HepG2 (cell line): ENCODE results near the gene TOX4. TPM values are rescaled to one million over a fixed set of nuclear protein-coding genes. Genes with fewer than 3 reads are reported as not detected.

Experiments
- ADNP ChIP-seq: sonication (generic); formaldehyde crosslinking; IDR thresholded peaks from 2 replicates; pipeline ENCODE4 v1.4.0; 2020; ENCODE audit warnings: missing genetic modification reagents
- ATF2 ChIP-seq: sonication (generic); formaldehyde crosslinking; IDR thresholded peaks from 2 replicates; pipeline ENCODE4 v1.4.0; 2020; ENCODE audit warnings: missing genetic modification reagents
- E2F1 ChIP-seq: sonication (generic); formaldehyde crosslinking; IDR thresholded peaks from 2 replicates; pipeline ENCODE4 v1.5.0; 2020; ENCODE audit warnings: missing genetic modification reagents
- LBX2 ChIP-seq: sonication (generic); formaldehyde crosslinking; IDR thresholded peaks from 2 replicates; pipeline ENCODE4 v1.5.0; 2020; ENCODE audit warnings: missing genetic modification reagents, mild to moderate bottlenecking, borderline replicate concordance
- PRMT3 ChIP-seq: sonication (generic); formaldehyde crosslinking; IDR thresholded peaks from 2 replicates; pipeline ENCODE4 v1.8.1; 2022; ENCODE audit warnings: low read depth, mild to moderate bottlenecking, moderate library complexity, missing genetic modification reagents, borderline replicate concordance
- REPIN1 ChIP-seq: sonication (generic); formaldehyde crosslinking; IDR thresholded peaks from 2 replicates; pipeline ENCODE4 v1.8.0; 2022; ENCODE audit warnings: missing genetic modification reagents, low read depth, mild to moderate bottlenecking, borderline replicate concordance
- REXO4 ChIP-seq: sonication (generic); formaldehyde crosslinking; IDR thresholded peaks from 2 replicates; pipeline ENCODE4 v1.8.0; 2022; ENCODE audit warnings: missing genetic modification reagents, mild to moderate bottlenecking, borderline replicate concordance
- SALL2 ChIP-seq: sonication (generic); formaldehyde crosslinking; IDR thresholded peaks from 2 replicates; pipeline ENCODE4 v1.8.1; 2023; ENCODE audit warnings: mild to moderate bottlenecking, missing genetic modification reagents, inconsistent platforms
- SMAD9 ChIP-seq: sonication (generic); formaldehyde crosslinking; IDR thresholded peaks from 2 replicates; pipeline ENCODE4 v1.5.1; 2020; ENCODE audit warnings: mild to moderate bottlenecking, missing genetic modification reagents
- SMARCE1 ChIP-seq: fragments of 450-650 bp; IDR thresholded peaks from 2 replicates; pipeline ENCODE4 v1.6.1; 2017; ENCODE audit warnings: borderline replicate concordance
- TAF1 ChIP-seq: sonication (generic); formaldehyde crosslinking; IDR thresholded peaks from 2 replicates; pipeline ENCODE4 v1.4.0; 2020; ENCODE audit warnings: missing genetic modification reagents
- TCF12 ChIP-seq, 2 experiments: fragments of 450-650 bp in 1 of 2; sonication (generic) in 1 of 2; formaldehyde crosslinking in 1 of 2; IDR thresholded peaks; 2 replicates each; pipeline versions ENCODE4 v1.6.1 to v1.8.0; 2017 to 2022; ENCODE audit warnings: antibody characterized with exemption in 1 of 2, mild to moderate bottlenecking in 1 of 2, missing genetic modification reagents in 1 of 2, moderate library complexity in 1 of 2
- TFE3 ChIP-seq: IDR thresholded peaks from 2 replicates; pipeline ENCODE4 v1.6.1; 2016
- TRIM24 ChIP-seq: sonication (generic); formaldehyde crosslinking; IDR thresholded peaks from 2 replicates; pipeline ENCODE4 v1.8.0; 2022; ENCODE audit warnings: mild to moderate bottlenecking, missing genetic modification reagents
- YEATS4 ChIP-seq: sonication (generic); formaldehyde crosslinking; IDR thresholded peaks from 2 replicates; pipeline ENCODE4 v1.4.0; 2020; ENCODE audit warnings: missing genetic modification reagents, borderline replicate concordance
- ZBTB42 ChIP-seq: sonication (generic); formaldehyde crosslinking; IDR thresholded peaks from 2 replicates; pipeline ENCODE4 v1.5.0; 2020; ENCODE audit warnings: mild to moderate bottlenecking, missing genetic modification reagents
- ZFP82 ChIP-seq: sonication (generic); formaldehyde crosslinking; IDR thresholded peaks from 2 replicates; pipeline ENCODE4 v1.5.1; 2020; ENCODE audit warnings: mild to moderate bottlenecking, missing genetic modification reagents, borderline replicate concordance
- ZNF264 ChIP-seq: sonication (generic); formaldehyde crosslinking; IDR thresholded peaks from 2 replicates; pipeline ENCODE4 v1.4.0; 2020; ENCODE audit warnings: missing genetic modification reagents
- ZNF33B ChIP-seq: sonication (generic); formaldehyde crosslinking; IDR thresholded peaks from 2 replicates; pipeline ENCODE4 v1.5.1; 2020; ENCODE audit warnings: mild to moderate bottlenecking, missing genetic modification reagents
- ZNF350 ChIP-seq: sonication (generic); formaldehyde crosslinking; IDR thresholded peaks from 2 replicates; pipeline ENCODE4 v1.4.0; 2020; ENCODE audit warnings: mild to moderate bottlenecking, low read depth, missing genetic modification reagents, borderline replicate concordance
- ZNF574 ChIP-seq: sonication (generic); formaldehyde crosslinking; IDR thresholded peaks from 2 replicates; pipeline ENCODE4 v1.4.0; 2020; ENCODE audit warnings: missing genetic modification reagents
- polyA plus RNA-seq, 8 experiments: library from polyadenylated mRNA; depleted of rRNA in 3 of 8; stranded (reverse) in 7 of 8; unstranded in 1 of 8; fragments of >200 nt; fragmentation: Illumina TruSeq in 4 of 8; extraction: Trizol in 4 of 8; gene quantifications; 2 replicates each; pipeline versions ENCODE4 v1.2.1 to v1.2.3, GENCODE V29; 2011 to 2016; ENCODE audit warnings: low read depth in 4 of 8, missing spikeins in 1 of 8, mixed read lengths in 1 of 8; ENCODE audit not compliant: insufficient read depth in 1 of 8
- total RNA-seq, 5 experiments: library from RNA; depleted of rRNA; stranded (reverse); fragments of >200 nt; fragmentation: Illumina TruSeq; extraction: Trizol; gene quantifications; 2 replicates each; pipeline ENCODE4 v1.2.3, GENCODE V29; 2016; ENCODE audit warnings: low read depth in 1 of 5

The TOX4 gene
- total and polyA plus RNA-seq, 2 of the 13 experiments (the other 11 are each of a cell fraction or from before 2014, with no cell fraction given): 71.8 to 163 TPM

- TF ChIP-seq LBX2 (CRISPR knock-in tag) (0 out of 2 replicates have a peak, but pooled peaks have one; percentile 39), ZNF350 (CRISPR knock-in tag) (peak; percentile 96), REPIN1 (CRISPR knock-in tag) (peak; percentile 96), PRMT3 (CRISPR knock-in tag) (0 out of 2 replicates have a peak, but pooled peaks have one; percentile 58), ZNF264 (no peak; the same call in 1 of the 2 replicates), TCF12 (IDR thresholded peaks at IDR 0.05) (no peak), TCF12 (CRISPR knock-in tag; IDR thresholded peaks at IDR 0.05) (peak; percentile 74; the same call in 1 of the 2 replicates), ZNF33B (CRISPR knock-in tag) (peak; percentile 90; the same call in 1 of the 2 replicates), YEATS4 (CRISPR knock-in tag) (peak; percentile 91), TFE3 (peak; percentile 90; the same call in 1 of the 2 replicates), ZFP82 (CRISPR knock-in tag) (no peak), ATF2 (CRISPR knock-in tag) (peak; percentile 85), REXO4 (CRISPR knock-in tag) (peak; percentile 25; the same call in 1 of the 2 replicates), TRIM24 (no peak), ZNF574 (CRISPR knock-in tag) (peak; percentile 98), ZBTB42 (CRISPR knock-in tag) (peak; percentile 88), ADNP (CRISPR knock-in tag) (no peak), TAF1 (CRISPR knock-in tag) (peak; percentile 94), E2F1 (CRISPR knock-in tag) (no peak), SALL2 (CRISPR knock-in tag) (peak; percentile 41; the same call in 1 of the 2 replicates), SMARCE1 (no peak), SMAD9 (CRISPR knock-in tag) (peak; percentile 64; the same call in 1 of the 2 replicates)
Measured at GRCh38 chr14:21510735-21511657, 34.0 kb downstream of the TOX4 start, which contains the start of gene METTL3 (continued).
